Ovary (tissue), 9 donors: ENCODE measurements around the gene UTP14C. TPM values are rescaled to one million over a fixed set of nuclear protein-coding genes. Genes with fewer than 3 reads are reported as not detected.

ENCODE experiments used
- DNase-seq, 5 donors: peaks; one replicate each; pipeline ENCODE4 v3.0.0-alpha.2; 2019 to 2020
- H3K27ac ChIP-seq, 2 donors: fragments of 200-600 bp; one replicate each; pipeline versions ENCODE4 v1.5.1 to v1.8.0; 2019 to 2022
- H3K27me3 ChIP-seq: fragments of 200-600 bp; one replicate; pipeline ENCODE4 v1.8.0; 2022
- H3K36me3 ChIP-seq: fragments of 200-600 bp; sonication (generic); one replicate; pipeline ENCODE4 v1.5.1; 2019
- H3K4me1 ChIP-seq: one replicate; pipeline ENCODE4 v1.8.1; 2013; ENCODE audit warnings: mild to moderate bottlenecking, moderate library complexity; ENCODE audit not compliant: insufficient read depth
- H3K4me3 ChIP-seq: fragments of 200-600 bp; sonication (generic); one replicate; pipeline ENCODE4 v1.5.1; 2017
- H3K9me3 ChIP-seq, 2 donors: fragments of 200-600 bp in 1 of 2; sonication (generic) in 1 of 2; one replicate each; pipeline versions ENCODE4 v1.5.1 to v1.8.1; 2013 to 2019; ENCODE audit warnings: mild to moderate bottlenecking in 1 of 2, moderate library complexity in 1 of 2
- CTCF ChIP-seq, 3 donors: fragments of 450-650 bp in 2 of 3; fragments of 200-600 bp in 1 of 3; IDR thresholded peaks; one replicate each; pipeline versions ENCODE4 v1.5.1 to v1.8.0; 2016 to 2022; ENCODE audit warnings: antibody characterized with exemption in 3 of 3, mild to moderate bottlenecking in 1 of 3
- EP300 ChIP-seq: sonication (generic); formaldehyde crosslinking; IDR thresholded peaks from one replicate; pipeline ENCODE4 v1.6.1; 2017; ENCODE audit warnings: antibody characterized with exemption
- POLR2A ChIP-seq: fragments of 450-650 bp; IDR thresholded peaks from one replicate; pipeline ENCODE4 v1.6.1; 2017; ENCODE audit warnings: antibody characterized with exemption, mild to moderate bottlenecking, moderate library complexity
- WGBS, 3 donors: extraction: QIAGEN DNeasy Blood & Tissue Kit in 1 of 3; methylation state at CpG; one replicate each; pipeline versions ENCODE4 v1.1.5 to v1.1.7; 2013 to 2017; 5-methylcytosine and 5-hydroxymethylcytosine counted together
- intact Hi-C, 4 donors: fragments of 100-400 bp; cut with DNase I; formaldehyde crosslinking; loops; one replicate each; pipeline versions ENCODE4 v1.11.0 to v1.15.1; 2022 to 2023
- polyA plus RNA-seq, 2 donors: library from polyadenylated mRNA; stranded (reverse); fragments of 200-250 nt in 1 of 2; fragments of 350-450 nt in 1 of 2; fragmentation: Illumina TruSeq in 1 of 2; extraction: RNeasy Lipid Tissue Mini Kit (QIAGEN cat#74804) in 1 of 2; gene quantifications; one replicate each; pipeline ENCODE4 v1.2.3, GENCODE V29; 2013 to 2014
- total RNA-seq, 7 donors: library from RNA; depleted of rRNA in 2 of 7; stranded (reverse); fragments of >200 nt in 2 of 7; fragmentation: NEBNext Ultra II Directional in 3 of 7; extraction: Animal tissue kit (Norgen Biotek cat#: 25700) in 3 of 7; gene quantifications; one replicate each; pipeline versions ENCODE4 v1.1.0 to v1.2.4, GENCODE V29; 2016 to 2023
- donor health status: DM: no; HTN: no; CAD: no; lungs with moderate emphysema.
- donor health status: DM: no; HTN: no; CAD: no.
- donor health status: Bipolar disorder and iron deficiency.
- donor health status: DM: yes; HTN: yes; CAD: no.
- donor health status: DM: no; HTN: no; CAD: no.
- donor health status: DM: yes; HTN: yes; CAD: no.

The UTP14C gene
- total and polyA plus RNA-seq, 9 donors: 7.4 to 20.2 (median 14.6) TPM

GRCh38 chr13:52004511-52005170 is 19.9 kb upstream of the UTP14C start:
- no peaks in the 10 kb centered on the region for H3K27me3 ChIP-seq
- no peaks in the 10 kb centered on the region for H3K36me3 ChIP-seq
- no peak for DNase-seq
- TF ChIP-seq CTCF (IDR thresholded peaks at IDR 0.05) (no peak), POLR2A (no peak), EP300 (no peak)
- 84 to 94% (median 91%) methylated on average over 7 of the region's 7 CpGs for WGBS, 3 donors
- no peak overlapping the region for H3K4me3 ChIP-seq
- intact Hi-C loops: loop anchor here in 1 of 4 donors (10.0 kb wide), 1 partner anchor 120 kb away; the partner anchor contains the start of gene NEK5
- H3K27ac ChIP-seq: no peak overlapping the region
- H3K4me1 ChIP-seq: no peaks in the 10 kb centered on the region
- no peaks in the 10 kb centered on the region for H3K9me3 ChIP-seq

GRCh38 chr13:52005841-52006522 is 18.5 kb upstream of the UTP14C start:
- DNase-seq: no peak
- H3K27me3 ChIP-seq: no peaks in the 10 kb centered on the region
- no peaks in the 10 kb centered on the region for H3K9me3 ChIP-seq
- 91 to 92% (median 92%) methylated on average over 13 of the region's 13 CpGs for WGBS, 3 donors
- peaks cover 4% of the 10 kb centered on the region for H3K4me1 ChIP-seq
- no peaks in the 10 kb centered on the region for H3K36me3 ChIP-seq
- no peak overlapping the region for H3K4me3 ChIP-seq
- intact Hi-C loops: loop anchor here in 1 of 4 donors (10.0 kb wide), 1 partner anchor 119 kb away; the partner anchor contains the start of gene NEK5
- TF ChIP-seq POLR2A: no peak
- H3K27ac ChIP-seq: no peak overlapping the region

- no peak overlapping the region for H3K4me3 ChIP-seq
- intact Hi-C loops: loop anchor here in 1 of 4 donors (10.0 kb wide), 1 partner anchor 118 kb away; the partner anchor contains the start of gene NEK5
- no peak overlapping the region for H3K27ac ChIP-seq
- 87 to 89% (median 89%) methylated on average over 8 of the region's 8 CpGs for WGBS, 3 donors
- H3K4me1 ChIP-seq: peaks cover 5% of the 10 kb centered on the region
- H3K27me3 ChIP-seq: no peaks in the 10 kb centered on the region
- TF ChIP-seq POLR2A (no peak), CTCF (IDR thresholded peaks at IDR 0.05) (no peak), EP300 (no peak)
- H3K9me3 ChIP-seq: no peaks in the 10 kb centered on the region
- no peaks in the 10 kb centered on the region for H3K36me3 ChIP-seq
- DNase-seq: no peak
These were observed 17.8 kb upstream of the UTP14C start for GRCh38 chr13:52006523-52007245.

GRCh38 chr13:52009946-52010345 is 14.5 kb upstream of the UTP14C start:
- no peak for DNase-seq
- H3K4me3 ChIP-seq: no peak overlapping the region
- intact Hi-C loops: loop anchor here in 1 of 4 donors (10.0 kb wide), 1 partner anchor 115 kb away; the partner anchor contains the start of gene NEK5
- peaks cover 5% of the 10 kb centered on the region for H3K4me1 ChIP-seq
- H3K27me3 ChIP-seq: no peaks in the 10 kb centered on the region
- no peaks in the 10 kb centered on the region for H3K36me3 ChIP-seq
- TF ChIP-seq CTCF (IDR thresholded peaks at IDR 0.05) (no peak), POLR2A (no peak), EP300 (no peak)
- no peaks in the 10 kb centered on the region for H3K9me3 ChIP-seq
- H3K27ac ChIP-seq: no peak overlapping the region
- 67 to 72% (median 69%) methylated on average over 6 of the region's 6 CpGs for WGBS, 3 donors
